ENCODE measurements around the gene TMEM198.
A peak's percentile ranks its signal among the peaks of the same experiment; 100 is the strongest.

Gene TMEM198

DNA sequence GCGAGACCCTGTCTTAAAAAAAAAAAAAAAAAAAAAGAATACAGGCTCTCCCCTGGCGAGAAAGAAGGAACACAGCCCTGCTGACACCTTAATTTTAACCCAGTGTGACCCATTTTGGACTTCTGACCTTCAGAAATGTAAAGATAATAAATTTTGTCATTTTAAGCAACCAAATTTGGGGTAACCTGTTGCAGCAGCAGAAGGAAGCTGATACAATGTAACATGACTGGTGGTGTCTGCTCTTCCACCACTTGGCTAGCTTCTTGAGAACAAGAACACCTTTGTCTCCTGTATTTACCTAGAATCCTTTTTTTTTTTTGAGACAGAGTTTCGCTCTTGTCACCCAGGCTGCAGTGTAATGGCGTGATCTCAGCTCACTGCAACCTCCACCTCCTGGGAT is 47.3 kb downstream of the TMEM198 start:
- DNase-seq: no peak

DNA sequence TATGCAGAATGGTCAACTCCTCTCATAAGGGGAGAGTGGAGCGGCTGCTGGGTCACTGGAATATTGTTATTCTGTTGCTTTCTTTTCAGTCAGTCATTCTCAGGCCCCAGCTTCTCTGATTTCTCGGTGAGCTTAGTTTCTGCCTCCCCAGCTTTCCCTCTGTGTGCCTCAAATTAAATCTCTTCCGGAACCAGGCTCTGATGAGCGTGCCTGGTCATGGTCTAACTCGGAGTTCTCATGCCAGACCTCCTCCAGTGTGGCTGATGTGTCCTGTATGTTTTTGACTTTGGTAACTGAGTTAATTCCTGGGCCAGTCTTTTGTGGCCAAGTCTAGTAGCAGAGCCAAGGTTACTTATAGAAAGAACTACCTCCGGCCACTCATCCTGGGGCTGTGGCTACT is 48.9 kb downstream of the TMEM198 start:
- no peak for DNase-seq

DNA sequence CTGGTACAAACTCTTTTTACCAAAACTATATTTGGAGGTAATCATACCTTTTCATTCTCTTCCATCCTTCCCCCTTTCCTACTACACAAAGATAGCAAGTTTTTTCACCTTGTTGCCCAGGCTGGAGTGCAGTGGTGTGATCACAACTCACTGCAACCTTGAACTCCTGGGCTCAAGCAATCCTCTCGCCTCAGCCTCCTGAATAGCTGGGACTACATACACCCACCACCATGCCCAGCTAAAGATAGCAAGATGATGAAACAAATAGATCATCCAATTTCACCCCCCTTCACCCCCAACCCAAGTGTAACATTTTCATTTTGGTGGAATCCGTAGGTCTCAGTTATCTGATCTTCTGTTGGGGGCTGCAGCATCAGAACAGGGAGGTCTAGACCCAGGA is 49.3 kb downstream of the TMEM198 start:
- DNase-seq: no peak

DNA sequence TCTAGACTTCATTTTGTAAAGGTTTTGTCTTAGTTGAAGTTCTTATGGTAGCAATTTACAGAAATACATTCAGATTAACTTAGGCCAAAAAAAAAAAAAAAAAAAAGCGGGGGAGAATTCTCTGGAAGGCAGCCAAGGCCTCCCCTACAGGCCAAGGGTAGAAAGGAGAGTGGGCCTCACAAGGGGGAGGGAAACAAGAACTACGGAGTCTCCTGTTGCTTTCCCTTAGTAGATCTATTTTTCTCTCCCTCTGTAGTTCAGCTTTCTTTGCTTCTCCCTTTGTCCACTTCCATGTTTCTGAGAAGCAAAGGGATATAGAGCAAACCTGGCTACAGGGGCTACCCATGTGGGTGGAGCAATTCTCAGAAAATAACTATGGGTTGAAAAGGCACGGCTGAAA is 51.4 kb downstream of the TMEM198 start:
- DNase-seq: no peak

DNA sequence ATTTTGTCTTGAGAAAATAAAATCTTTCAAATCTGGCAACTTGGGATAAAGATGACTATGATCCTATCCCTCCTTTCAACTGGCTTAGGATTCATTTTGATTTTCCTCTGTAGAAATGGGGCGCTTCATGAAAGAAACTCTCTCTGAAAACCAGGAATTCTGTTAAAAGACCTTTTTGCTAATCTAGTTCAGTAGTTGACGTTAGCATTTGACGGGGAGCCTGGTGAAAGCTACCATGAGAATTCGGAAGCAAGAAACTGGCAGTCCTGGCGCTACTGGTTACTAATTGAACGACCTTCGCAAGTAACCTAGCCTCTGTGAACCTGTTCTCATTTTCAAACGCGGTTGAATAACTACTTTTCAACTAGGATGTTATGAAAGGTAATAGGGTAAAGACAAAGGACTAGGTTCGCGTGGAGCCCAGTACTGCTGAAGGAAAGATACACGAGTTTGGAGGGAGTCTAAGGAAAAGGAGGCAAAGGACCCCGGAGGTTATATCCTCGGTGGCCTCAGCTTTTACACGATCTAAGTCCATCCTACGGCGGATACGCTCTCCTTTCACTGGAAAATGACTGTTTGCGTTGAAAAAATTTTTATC is 53.2 kb downstream of the TMEM198 start:
- no peak for DNase-seq

DNA sequence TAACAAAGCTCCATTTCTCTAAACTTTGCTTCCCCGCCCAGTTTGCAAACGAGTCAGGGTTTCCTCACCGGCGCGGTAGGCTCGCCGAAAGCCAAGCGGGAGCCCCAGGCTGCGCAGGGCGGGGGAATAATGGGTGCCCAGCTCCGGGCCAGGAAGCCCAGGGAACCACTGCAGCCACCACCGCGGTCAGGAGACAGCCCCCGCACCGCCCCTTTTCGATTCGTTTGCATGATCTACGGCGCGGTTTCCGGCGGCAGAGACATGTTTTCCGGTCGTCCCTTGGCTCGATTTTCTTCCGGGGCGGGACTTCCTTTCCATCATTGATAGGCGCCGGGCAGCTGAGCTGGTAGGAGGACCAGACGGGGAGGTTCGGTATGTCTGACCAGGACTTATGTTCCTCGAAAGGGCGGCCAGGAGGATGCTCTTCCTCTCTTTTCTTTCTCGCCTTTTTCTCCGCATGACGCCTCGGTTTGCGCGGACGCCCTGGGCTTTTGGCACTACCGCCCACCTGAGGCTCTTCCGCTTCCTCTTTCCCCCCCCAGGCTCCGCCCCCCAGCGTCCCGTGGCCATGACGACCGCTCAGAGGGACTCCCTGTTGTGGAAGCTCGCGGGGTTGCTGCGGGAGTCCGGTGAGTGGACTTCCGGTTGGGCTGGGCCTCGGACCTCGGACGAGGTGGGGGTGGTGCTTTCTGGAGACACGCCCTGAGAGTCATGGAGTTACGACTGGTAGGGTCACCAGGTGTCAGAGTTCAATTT is 53.9 kb downstream of the TMEM198 start, which contains the start of gene STK11IP:
Gene STK11IP (plus strand): TSS at position 306 of the 756 bp plus-strand sequence. CDS start 263 bp downstream, at position 569.
- peak; percentile 86 for DNase-seq

DNA sequence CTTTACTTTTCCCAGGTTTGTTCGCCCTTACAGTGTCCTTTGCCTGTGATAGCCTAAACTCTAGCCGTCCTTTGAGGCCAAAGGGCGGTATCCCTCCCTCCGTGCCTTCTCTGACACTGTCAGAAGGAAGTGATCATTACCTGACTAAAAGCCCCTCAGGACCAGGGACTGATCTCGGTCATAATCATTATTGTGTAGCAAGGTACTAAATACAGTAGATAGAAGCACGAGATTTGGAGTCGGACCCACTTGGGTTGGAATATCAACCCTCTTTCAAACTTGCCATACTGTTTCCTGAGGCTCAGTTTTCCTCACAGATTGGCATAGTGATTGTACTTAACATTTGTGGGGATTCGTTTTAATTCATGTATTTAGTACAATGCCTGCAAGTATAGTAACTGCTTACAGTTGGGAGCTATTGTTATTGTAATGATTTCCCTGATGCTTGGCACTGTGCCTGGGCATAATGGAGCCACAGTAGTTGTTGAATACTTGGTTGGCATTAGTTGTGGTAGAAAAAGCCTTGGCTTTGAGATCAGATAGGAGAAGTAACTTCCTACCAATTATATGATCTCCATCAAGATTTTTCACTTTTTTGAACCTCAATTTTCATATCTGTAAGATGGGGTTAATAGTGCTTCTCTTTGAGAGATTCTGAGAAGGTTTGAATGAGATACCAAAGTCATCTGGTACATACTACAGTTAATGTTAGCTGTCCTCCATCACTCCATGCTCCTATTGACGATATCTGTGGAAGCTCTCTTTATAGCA is 54.7 kb downstream of the TMEM198 start:
- DNase-seq: peak; percentile 1
